Panc1 (cell line): ENCODE measurements around the gene PAGE2. TPM values are rescaled to one million over a fixed set of nuclear protein-coding genes. Genes with fewer than 3 reads are reported as not detected.
"Not testable (repeated sequence)": the region's sequence is repeated elsewhere in the genome, so short reads cannot be mapped to it uniquely, and the experiment has no call there.

Experiments
- ATAC-seq: fragments of 200-7000 bp; cut with Tn5 transposase; 2 replicates; pipeline ENCODE4 v1.9.1; 2020; ENCODE audit warnings: mild to moderate bottlenecking, moderate library complexity
- BruUV-seq: library from RNA; stranded (reverse); fragments of 400-500 nt; replicated peaks from 2 replicates; lab custom pipeline; 2021; lab: Mats Ljungman, UMichigan
- CTCF ChIA-PET: fragments of 300-600 bp; sonication (Branson Sonifier 250); formaldehyde crosslinking; loops from one replicate; lab custom pipeline; 2022; ENCODE audit warnings: antibody characterized with exemption; lab: Charles Lee
- POLR2A ChIA-PET: fragments of 300-600 bp; sonication (Branson Sonifier 250); formaldehyde crosslinking; loops from one replicate; lab custom pipeline; 2022; ENCODE audit warnings: antibody characterized with exemption; lab: Charles Lee
- DNase-seq: peaks from one replicate; pipeline ENCODE4 v3.0.0-alpha.2; 2010; ENCODE audit warnings: low read depth, low spot score
- H3K27ac ChIP-seq: 2 replicates; pipeline ENCODE4 v1.5.1; 2011; ENCODE audit warnings: mild to moderate bottlenecking, low read length, inconsistent platforms
- H3K27me3 ChIP-seq: fragments of 200-500 bp; sonication (Bioruptor generic); 2 replicates; pipeline ENCODE4 v1.6.0; 2014; ENCODE audit warnings: low read length, inconsistent platforms; ENCODE audit not compliant: control insufficient read depth, insufficient read depth
- H3K36me3 ChIP-seq: fragments of 200-500 bp; sonication (Bioruptor generic); 2 replicates; pipeline ENCODE4 v1.5.1; 2014; ENCODE audit warnings: inconsistent platforms, mild to moderate bottlenecking, low read length, moderate library complexity; ENCODE audit not compliant: control insufficient read depth, insufficient read depth
- H3K4me1 ChIP-seq: 2 replicates; pipeline ENCODE4 v1.5.1; 2011; ENCODE audit warnings: inconsistent platforms, mild to moderate bottlenecking, low read length, moderate library complexity; ENCODE audit not compliant: control insufficient read depth, insufficient read depth
- H3K4me3 ChIP-seq, 2 experiments: 2 replicates each; pipeline ENCODE4 v1.5.1; 2011 to 2012; ENCODE audit warnings: low read depth in 2 of 2, low read length in 2 of 2, mild to moderate bottlenecking in 2 of 2, inconsistent platforms in 1 of 2, moderate library complexity in 1 of 2
- H3K9me3 ChIP-seq: fragments of 200-500 bp; sonication (Bioruptor generic); 2 replicates; pipeline ENCODE4 v1.5.1; 2014; ENCODE audit warnings: low read depth, mild to moderate bottlenecking, inconsistent platforms, low read length, moderate library complexity; ENCODE audit not compliant: control insufficient read depth, insufficient read depth
- POLR2AphosphoS5 ChIP-seq: IDR thresholded peaks from 2 replicates; pipeline ENCODE4 v1.6.1; 2012; ENCODE audit warnings: mild to moderate bottlenecking, low read depth, low read length, moderate library complexity
- SIN3A ChIP-seq: IDR thresholded peaks from 2 replicates; pipeline ENCODE4 v1.6.1; 2012; ENCODE audit warnings: low read depth, mild to moderate bottlenecking, low read length, moderate library complexity, borderline replicate concordance; ENCODE audit not compliant: insufficient read depth
- TCF7L2 ChIP-seq: IDR thresholded peaks from 2 replicates; pipeline ENCODE4 v1.6.1; 2011; ENCODE audit warnings: mild to moderate bottlenecking, low read depth, low read length, inconsistent platforms
- in situ Hi-C: cut with HindIII; loops from 2 replicates; pipeline ENCODE4 v1.10.0; 2016; ENCODE audit warnings: low sequenced_read_pairs, low pct_unique_long_range_greater_than_20kb
- intact Hi-C: fragments of 100-400 bp; cut with micrococcal nuclease; formaldehyde crosslinking; loops from one replicate; pipeline ENCODE4 v1.10.0; 2022; ENCODE audit not compliant: unreplicated experiment
- total RNA-seq: library from RNA; stranded (reverse); gene quantifications from one replicate; pipeline ENCODE4 v1.2.1, GENCODE V29; 2021; ENCODE audit not compliant: unreplicated experiment
- TF ChIP-seq, protein P1 (sequence below), 2 experiments: IDR thresholded peaks; 2 replicates each; pipeline ENCODE4 v1.6.1; 2011 to 2012; ENCODE audit warnings: low read depth in 2 of 2, control low read depth in 1 of 2, low read length in 1 of 2, mild to moderate bottlenecking in 1 of 2, moderate library complexity in 1 of 2; ENCODE audit not compliant: insufficient read depth in 1 of 2
- TF ChIP-seq, protein P2 (sequence below): fragments of 450-650 bp; IDR thresholded peaks from 2 replicates; pipeline ENCODE4 v1.5.1; 2017; ENCODE audit warnings: mild to moderate bottlenecking

PAGE2 gene
- total RNA-seq, 1 experiment from 2014 or later = not detected

DNA sequence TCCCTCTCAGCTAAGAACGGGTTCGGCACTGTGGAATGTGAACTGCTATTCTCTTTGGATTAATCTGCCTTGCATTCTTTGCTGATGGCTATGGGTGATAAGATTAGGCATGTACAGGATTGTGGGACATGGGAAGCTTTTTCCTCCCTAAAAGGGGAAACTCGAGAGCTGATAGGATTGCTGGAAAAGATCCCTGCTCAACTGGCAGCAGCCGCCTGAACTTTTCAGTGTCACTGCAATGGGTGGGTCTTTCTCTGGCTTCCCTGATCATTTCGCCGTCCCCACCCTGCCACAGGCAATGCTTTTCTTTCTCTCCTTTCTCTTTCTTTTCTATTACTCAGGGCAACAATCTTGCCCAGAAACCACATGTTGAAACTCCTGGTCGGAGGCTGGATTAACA lies 20.5 kb downstream of the PAGE2 start:
- no TSS peak for BruUV-seq
- H3K27ac ChIP-seq = no peak overlapping the region
- CTCF ChIA-PET = no interaction called here
- no peaks in the 10 kb centered on the region for H3K4me1 ChIP-seq
- TF ChIP-seq TCF7L2 = no peak
- TF ChIP-seq, protein P1, sequence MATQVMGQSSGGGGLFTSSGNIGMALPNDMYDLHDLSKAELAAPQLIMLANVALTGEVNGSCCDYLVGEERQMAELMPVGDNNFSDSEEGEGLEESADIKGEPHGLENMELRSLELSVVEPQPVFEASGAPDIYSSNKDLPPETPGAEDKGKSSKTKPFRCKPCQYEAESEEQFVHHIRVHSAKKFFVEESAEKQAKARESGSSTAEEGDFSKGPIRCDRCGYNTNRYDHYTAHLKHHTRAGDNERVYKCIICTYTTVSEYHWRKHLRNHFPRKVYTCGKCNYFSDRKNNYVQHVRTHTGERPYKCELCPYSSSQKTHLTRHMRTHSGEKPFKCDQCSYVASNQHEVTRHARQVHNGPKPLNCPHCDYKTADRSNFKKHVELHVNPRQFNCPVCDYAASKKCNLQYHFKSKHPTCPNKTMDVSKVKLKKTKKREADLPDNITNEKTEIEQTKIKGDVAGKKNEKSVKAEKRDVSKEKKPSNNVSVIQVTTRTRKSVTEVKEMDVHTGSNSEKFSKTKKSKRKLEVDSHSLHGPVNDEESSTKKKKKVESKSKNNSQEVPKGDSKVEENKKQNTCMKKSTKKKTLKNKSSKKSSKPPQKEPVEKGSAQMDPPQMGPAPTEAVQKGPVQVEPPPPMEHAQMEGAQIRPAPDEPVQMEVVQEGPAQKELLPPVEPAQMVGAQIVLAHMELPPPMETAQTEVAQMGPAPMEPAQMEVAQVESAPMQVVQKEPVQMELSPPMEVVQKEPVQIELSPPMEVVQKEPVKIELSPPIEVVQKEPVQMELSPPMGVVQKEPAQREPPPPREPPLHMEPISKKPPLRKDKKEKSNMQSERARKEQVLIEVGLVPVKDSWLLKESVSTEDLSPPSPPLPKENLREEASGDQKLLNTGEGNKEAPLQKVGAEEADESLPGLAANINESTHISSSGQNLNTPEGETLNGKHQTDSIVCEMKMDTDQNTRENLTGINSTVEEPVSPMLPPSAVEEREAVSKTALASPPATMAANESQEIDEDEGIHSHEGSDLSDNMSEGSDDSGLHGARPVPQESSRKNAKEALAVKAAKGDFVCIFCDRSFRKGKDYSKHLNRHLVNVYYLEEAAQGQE (IDR thresholded peaks at IDR 0.05; ENCODE audit: insufficient read depth in 1 of 2, low read depth in 2 of 2, low read length in 1 of 2) = no peak
- TF ChIP-seq, protein P2, sequence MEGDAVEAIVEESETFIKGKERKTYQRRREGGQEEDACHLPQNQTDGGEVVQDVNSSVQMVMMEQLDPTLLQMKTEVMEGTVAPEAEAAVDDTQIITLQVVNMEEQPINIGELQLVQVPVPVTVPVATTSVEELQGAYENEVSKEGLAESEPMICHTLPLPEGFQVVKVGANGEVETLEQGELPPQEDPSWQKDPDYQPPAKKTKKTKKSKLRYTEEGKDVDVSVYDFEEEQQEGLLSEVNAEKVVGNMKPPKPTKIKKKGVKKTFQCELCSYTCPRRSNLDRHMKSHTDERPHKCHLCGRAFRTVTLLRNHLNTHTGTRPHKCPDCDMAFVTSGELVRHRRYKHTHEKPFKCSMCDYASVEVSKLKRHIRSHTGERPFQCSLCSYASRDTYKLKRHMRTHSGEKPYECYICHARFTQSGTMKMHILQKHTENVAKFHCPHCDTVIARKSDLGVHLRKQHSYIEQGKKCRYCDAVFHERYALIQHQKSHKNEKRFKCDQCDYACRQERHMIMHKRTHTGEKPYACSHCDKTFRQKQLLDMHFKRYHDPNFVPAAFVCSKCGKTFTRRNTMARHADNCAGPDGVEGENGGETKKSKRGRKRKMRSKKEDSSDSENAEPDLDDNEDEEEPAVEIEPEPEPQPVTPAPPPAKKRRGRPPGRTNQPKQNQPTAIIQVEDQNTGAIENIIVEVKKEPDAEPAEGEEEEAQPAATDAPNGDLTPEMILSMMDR = no peak
- TF ChIP-seq SIN3A = no peak
- TF ChIP-seq POLR2AphosphoS5 = no peak
- in situ Hi-C loops = no loop called here
- POLR2A ChIA-PET = no interaction called here
- H3K36me3 ChIP-seq = no peaks in the 10 kb centered on the region
- H3K27me3 ChIP-seq = no peaks in the 10 kb centered on the region
- no peaks in the 10 kb centered on the region for H3K9me3 ChIP-seq
- ATAC-seq = no peak
- DNase-seq = no peak
- intact Hi-C loops = no loop called here
- H3K4me3 ChIP-seq = no peak overlapping the region

DNA sequence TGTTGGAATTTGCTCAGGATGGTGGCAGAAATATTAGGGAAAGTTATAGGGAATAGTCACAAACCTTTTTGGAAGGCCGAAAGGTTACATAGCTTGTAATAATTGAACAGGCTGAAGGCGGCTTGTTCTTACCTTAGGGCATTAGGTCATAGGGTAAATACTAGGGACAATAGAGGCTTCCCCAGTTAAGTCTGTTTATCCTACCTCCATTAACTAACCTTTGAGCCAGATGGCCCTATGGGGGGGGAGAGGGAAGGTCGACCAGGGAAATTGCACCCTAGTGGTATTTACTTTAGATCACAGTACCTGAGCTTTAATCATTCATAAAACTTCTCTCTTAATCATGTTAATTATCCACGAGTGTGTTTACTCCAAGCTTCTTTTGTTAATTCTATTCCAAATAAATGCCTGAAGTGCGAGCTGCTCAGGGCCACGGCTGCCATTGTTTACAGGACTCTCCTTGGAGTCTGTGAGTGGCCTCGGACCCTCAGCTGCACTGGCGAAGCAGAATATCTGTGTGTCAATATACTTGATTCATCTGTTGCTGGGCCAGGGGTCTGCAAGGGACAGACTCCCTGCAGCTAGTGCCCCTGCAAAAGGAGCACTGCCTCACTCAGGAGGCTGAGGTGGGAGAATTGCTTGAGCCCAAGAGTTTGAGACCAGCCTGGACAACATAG lies 22.9 kb downstream of the PAGE2 start:
- Histone ChIP-seq H3K36me3 (no peaks in the 10 kb centered on the region), H3K27ac (no peak overlapping the region), H3K4me3 (no peak overlapping the region), H3K4me1 (no peaks in the 10 kb centered on the region), H3K9me3 (no peaks in the 10 kb centered on the region), H3K27me3 (no peaks in the 10 kb centered on the region)
- intact Hi-C loops = no loop called here
- no TSS peak for BruUV-seq
- in situ Hi-C loops = no loop called here
- no peak for ATAC-seq
- TF ChIP-seq, protein P1 (IDR thresholded peaks at IDR 0.05; ENCODE audit: insufficient read depth in 1 of 2, low read depth in 2 of 2, low read length in 1 of 2) = no peak
- TF ChIP-seq, protein P2 = no peak
- TF ChIP-seq SIN3A = no peak
- no peak for DNase-seq
- ChIA-PET CTCF (no interaction called here), POLR2A (no interaction called here)

DNA sequence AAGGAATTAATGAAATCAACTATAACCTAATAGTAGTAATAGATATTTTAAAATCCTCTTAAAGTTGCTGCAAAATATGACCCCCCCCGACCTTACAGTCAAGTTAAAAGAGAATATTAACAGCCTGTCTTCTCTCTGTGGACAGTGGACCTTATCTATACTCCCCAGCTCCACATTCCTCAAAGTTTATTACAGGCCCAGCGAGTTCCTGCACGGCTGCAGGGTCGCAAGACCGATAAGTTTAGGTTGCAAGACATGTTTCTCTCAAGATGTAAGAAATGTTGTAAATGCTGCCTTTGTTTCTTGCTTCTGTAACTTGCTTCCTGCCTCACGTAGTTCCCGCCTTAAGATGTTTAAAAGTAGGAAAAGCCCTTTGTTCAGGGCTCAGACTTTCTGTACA lies 27.8 kb downstream of the PAGE2 start:
- POLR2A ChIA-PET = not testable (repeated sequence)

More for the DNA sequence above, 27.8 kb downstream of the PAGE2 start:
- CTCF ChIA-PET, in situ Hi-C loops, ATAC-seq, DNase-seq, H3K27ac ChIP-seq, H3K36me3 ChIP-seq, H3K4me3 ChIP-seq, H3K4me1 ChIP-seq, BruUV-seq, intact Hi-C loops, H3K9me3 ChIP-seq, H3K27me3 ChIP-seq: not testable (repeated sequence)
